Liver (tissue), 9 donors: ENCODE results near the gene PDZRN4. TPM values are rescaled to one million over a fixed set of nuclear protein-coding genes. Genes with fewer than 3 reads are reported as not detected.

ENCODE experiments used
- DNase-seq: peaks from one replicate; pipeline ENCODE4 v3.0.0-alpha.2; 2017; ENCODE audit warnings: low spot score
- H3K27ac ChIP-seq, 2 donors: one replicate each; pipeline ENCODE4 v1.7.0; 2013; ENCODE audit warnings: inconsistent platforms in 2 of 2, low read length in 2 of 2, control low read depth in 1 of 2, low read depth in 1 of 2, mild to moderate bottlenecking in 1 of 2
- H3K27me3 ChIP-seq, 4 donors: one replicate each; pipeline versions ENCODE4 v1.6.1 to v1.7.0; 2013; ENCODE audit warnings: low read length in 3 of 4, inconsistent platforms in 1 of 4, mild to moderate bottlenecking in 1 of 4, moderate library complexity in 1 of 4; ENCODE audit not compliant: control insufficient read depth in 4 of 4, insufficient read depth in 4 of 4
- H3K36me3 ChIP-seq, 4 donors: one replicate each; pipeline versions ENCODE4 v1.6.1 to v1.7.0; 2013; ENCODE audit warnings: low read length in 3 of 4, mild to moderate bottlenecking in 3 of 4, low read depth in 1 of 4, moderate library complexity in 1 of 4; ENCODE audit not compliant: control insufficient read depth in 4 of 4, insufficient read depth in 3 of 4
- H3K4me1 ChIP-seq, 4 donors: one replicate each; pipeline versions ENCODE4 v1.6.1 to v1.7.0; 2013; ENCODE audit warnings: low read length in 3 of 4, mild to moderate bottlenecking in 3 of 4, moderate library complexity in 1 of 4; ENCODE audit not compliant: control insufficient read depth in 4 of 4, insufficient read depth in 4 of 4
- H3K4me3 ChIP-seq, 3 donors: one replicate each; pipeline versions ENCODE4 v1.6.1 to v1.7.0; 2013; ENCODE audit warnings: low read length in 3 of 3, control low read depth in 1 of 3, low read depth in 1 of 3, mild to moderate bottlenecking in 1 of 3
- H3K9ac ChIP-seq, 2 donors: one replicate each; pipeline ENCODE4 v1.7.0; 2013; ENCODE audit warnings: low read length in 2 of 2, mild to moderate bottlenecking in 2 of 2, moderate library complexity in 2 of 2, control low read depth in 1 of 2, low read depth in 1 of 2
- H3K9me3 ChIP-seq, 4 donors: one replicate each; pipeline versions ENCODE4 v1.6.1 to v1.7.0; 2013; ENCODE audit warnings: low read length in 3 of 4; ENCODE audit not compliant: control insufficient read depth in 4 of 4
- EGR1 ChIP-seq, 2 donors: IDR thresholded peaks; 2 replicates each; pipeline ENCODE4 v1.6.1; 2016 to 2018; ENCODE audit warnings: antibody characterized with exemption in 2 of 2, low read depth in 2 of 2
- FOXA2 ChIP-seq: IDR thresholded peaks from 2 replicates; pipeline ENCODE4 v1.6.1; 2016; ENCODE audit warnings: antibody characterized with exemption
- GABPA ChIP-seq, 2 donors: IDR thresholded peaks in 1 of 2; conservative IDR thresholded peaks in 1 of 2; 2 replicates each; pipeline ENCODE4 v1.6.1; 2016; ENCODE audit warnings: antibody characterized with exemption in 2 of 2, mild to moderate bottlenecking in 1 of 2, moderate library complexity in 1 of 2
- HNF4G ChIP-seq: IDR thresholded peaks from 2 replicates; pipeline ENCODE4 v1.6.1; 2016; ENCODE audit warnings: antibody characterized with exemption
- JUND ChIP-seq, 2 donors: IDR thresholded peaks; 2 replicates each; pipeline ENCODE4 v1.6.1; 2016; ENCODE audit warnings: antibody characterized with exemption in 2 of 2
- NR2F2 ChIP-seq: IDR thresholded peaks from 2 replicates; pipeline ENCODE4 v1.6.1; 2016; ENCODE audit warnings: antibody characterized with exemption
- RAD21 ChIP-seq, 2 donors: IDR thresholded peaks; 2 replicates each; pipeline ENCODE4 v1.6.1; 2016; ENCODE audit warnings: antibody characterized with exemption in 2 of 2, mild to moderate bottlenecking in 2 of 2
- RXRA ChIP-seq, 2 donors: IDR thresholded peaks; 2 replicates each; pipeline ENCODE4 v1.6.1; 2017 to 2018; ENCODE audit warnings: antibody characterized with exemption in 2 of 2, mild to moderate bottlenecking in 1 of 2
- SP1 ChIP-seq: IDR thresholded peaks from 2 replicates; pipeline ENCODE4 v1.6.1; 2018; ENCODE audit warnings: antibody characterized with exemption, mild to moderate bottlenecking
- TAF1 ChIP-seq: conservative IDR thresholded peaks from 2 replicates; pipeline ENCODE4 v1.6.1; 2016; ENCODE audit warnings: antibody characterized with exemption, mild to moderate bottlenecking
- YY1 ChIP-seq: IDR thresholded peaks from 2 replicates; pipeline ENCODE4 v1.6.1; 2016; ENCODE audit warnings: antibody characterized with exemption, mild to moderate bottlenecking
- WGBS: extraction: QIAGEN DNeasy Blood & Tissue Kit; methylation state at CpG from one replicate; pipeline ENCODE4 v1.1.7; 2013; 5-methylcytosine and 5-hydroxymethylcytosine counted together
- polyA plus RNA-seq, 2 donors: library from polyadenylated mRNA; stranded (reverse) in 1 of 2; unstranded in 1 of 2; fragments of 200-250 nt in 1 of 2; fragments of >200 nt in 1 of 2; fragmentation: Nextera tagmentation in 1 of 2; extraction: Ambion mirVana in 1 of 2; gene quantifications; one replicate each; pipeline versions ENCODE4 v1.2.1 to v1.2.3, GENCODE V29; 2013 to 2015
- total RNA-seq, 2 donors: library from RNA; depleted of rRNA; stranded (reverse); fragments of >200 nt; gene quantifications; one replicate each; pipeline ENCODE4 v1.2.3, GENCODE V29; 2014
- TF ChIP-seq, protein P1 (sequence below): IDR thresholded peaks from 2 replicates; pipeline ENCODE4 v1.6.1; 2016; ENCODE audit warnings: antibody characterized with exemption
- TF ChIP-seq, protein P2 (sequence below): IDR thresholded peaks from 2 replicates; pipeline ENCODE4 v1.6.1; 2016; ENCODE audit warnings: antibody characterized with exemption
- TF ChIP-seq, protein P3 (sequence below): fragments of 150-350 bp; IDR thresholded peaks from 2 replicates; pipeline ENCODE4 v1.5.1; 2017; ENCODE audit warnings: improper control_type of control experiment, low read depth, low read length; ENCODE audit not compliant: missing input control
- TF ChIP-seq, protein P4 (sequence below): IDR thresholded peaks from 2 replicates; pipeline ENCODE4 v1.6.1; 2016; ENCODE audit warnings: antibody characterized with exemption, mild to moderate bottlenecking
- donor health status: healthy.
- donor health status: healthy.
- donor health status: healthy.
- donor health status: healthy.
- donor health status: healthy.

The PDZRN4 gene
- total and polyA plus RNA-seq, 4 donors: 0.11 to 1.1 (median 0.24) TPM

DNA sequence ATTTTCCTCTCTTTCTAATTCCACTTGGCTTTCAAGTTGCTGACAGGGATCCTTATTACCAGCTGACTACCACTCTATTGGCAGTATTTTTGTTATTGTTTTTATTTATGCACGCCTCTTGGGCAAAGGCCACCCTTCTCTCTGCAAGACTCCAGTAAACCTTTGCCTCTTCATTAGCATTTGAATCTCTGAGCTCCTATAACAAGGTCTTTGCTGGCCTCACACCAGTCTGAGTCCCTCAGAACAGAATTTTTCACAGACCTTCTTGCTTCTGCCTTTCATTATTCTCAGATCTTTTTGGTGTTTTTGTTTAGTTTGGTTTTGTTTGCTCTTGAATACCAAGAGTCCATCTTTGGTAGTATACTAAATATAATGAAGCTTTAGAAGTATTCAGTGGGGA lies 145.9 kb downstream of the PDZRN4 start:
- no peak for DNase-seq
- Histone ChIP-seq H3K9ac (no peak overlapping the region), H3K27me3 (peaks cover 0 to 2% (median 0%) of the 10 kb centered on the region in 4 donors), H3K4me1 (no peaks in the 10 kb centered on the region), H3K27ac (no peak overlapping the region), H3K36me3 (no peaks in the 10 kb centered on the region), H3K4me3 (no peak overlapping the region), H3K9me3 (no peaks in the 10 kb centered on the region)
- TF ChIP-seq NR2F2: no peak
- TF ChIP-seq, protein P1, sequence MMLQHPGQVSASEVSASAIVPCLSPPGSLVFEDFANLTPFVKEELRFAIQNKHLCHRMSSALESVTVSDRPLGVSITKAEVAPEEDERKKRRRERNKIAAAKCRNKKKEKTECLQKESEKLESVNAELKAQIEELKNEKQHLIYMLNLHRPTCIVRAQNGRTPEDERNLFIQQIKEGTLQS: no peak
- TF ChIP-seq HNF4G: no peak
- no peak for TF ChIP-seq RAD21 (IDR thresholded peaks at IDR 0.05)
- no peak for TF ChIP-seq RXRA (IDR thresholded peaks at IDR 0.05)
- TF ChIP-seq YY1: no peak
- TF ChIP-seq GABPA (IDR thresholded peaks at IDR 0.05 in 1 of 2, conservative IDR thresholded peaks at IDR 0.05 in 1 of 2): no peak
- 74% methylated on average over 1 of the region's 1 CpG for WGBS

- TF ChIP-seq, protein P2, sequence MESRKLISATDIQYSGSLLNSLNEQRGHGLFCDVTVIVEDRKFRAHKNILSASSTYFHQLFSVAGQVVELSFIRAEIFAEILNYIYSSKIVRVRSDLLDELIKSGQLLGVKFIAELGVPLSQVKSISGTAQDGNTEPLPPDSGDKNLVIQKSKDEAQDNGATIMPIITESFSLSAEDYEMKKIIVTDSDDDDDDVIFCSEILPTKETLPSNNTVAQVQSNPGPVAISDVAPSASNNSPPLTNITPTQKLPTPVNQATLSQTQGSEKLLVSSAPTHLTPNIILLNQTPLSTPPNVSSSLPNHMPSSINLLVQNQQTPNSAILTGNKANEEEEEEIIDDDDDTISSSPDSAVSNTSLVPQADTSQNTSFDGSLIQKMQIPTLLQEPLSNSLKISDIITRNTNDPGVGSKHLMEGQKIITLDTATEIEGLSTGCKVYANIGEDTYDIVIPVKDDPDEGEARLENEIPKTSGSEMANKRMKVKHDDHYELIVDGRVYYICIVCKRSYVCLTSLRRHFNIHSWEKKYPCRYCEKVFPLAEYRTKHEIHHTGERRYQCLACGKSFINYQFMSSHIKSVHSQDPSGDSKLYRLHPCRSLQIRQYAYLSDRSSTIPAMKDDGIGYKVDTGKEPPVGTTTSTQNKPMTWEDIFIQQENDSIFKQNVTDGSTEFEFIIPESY: no peak
- TF ChIP-seq EGR1 (IDR thresholded peaks at IDR 0.05; ENCODE audit: low read depth in 2 of 2) (no peak), JUND (IDR thresholded peaks at IDR 0.05) (no peak), RXRA (IDR thresholded peaks at IDR 0.05) (no peak)
- TF ChIP-seq, protein P1: no peak
- TF ChIP-seq, protein P3, sequence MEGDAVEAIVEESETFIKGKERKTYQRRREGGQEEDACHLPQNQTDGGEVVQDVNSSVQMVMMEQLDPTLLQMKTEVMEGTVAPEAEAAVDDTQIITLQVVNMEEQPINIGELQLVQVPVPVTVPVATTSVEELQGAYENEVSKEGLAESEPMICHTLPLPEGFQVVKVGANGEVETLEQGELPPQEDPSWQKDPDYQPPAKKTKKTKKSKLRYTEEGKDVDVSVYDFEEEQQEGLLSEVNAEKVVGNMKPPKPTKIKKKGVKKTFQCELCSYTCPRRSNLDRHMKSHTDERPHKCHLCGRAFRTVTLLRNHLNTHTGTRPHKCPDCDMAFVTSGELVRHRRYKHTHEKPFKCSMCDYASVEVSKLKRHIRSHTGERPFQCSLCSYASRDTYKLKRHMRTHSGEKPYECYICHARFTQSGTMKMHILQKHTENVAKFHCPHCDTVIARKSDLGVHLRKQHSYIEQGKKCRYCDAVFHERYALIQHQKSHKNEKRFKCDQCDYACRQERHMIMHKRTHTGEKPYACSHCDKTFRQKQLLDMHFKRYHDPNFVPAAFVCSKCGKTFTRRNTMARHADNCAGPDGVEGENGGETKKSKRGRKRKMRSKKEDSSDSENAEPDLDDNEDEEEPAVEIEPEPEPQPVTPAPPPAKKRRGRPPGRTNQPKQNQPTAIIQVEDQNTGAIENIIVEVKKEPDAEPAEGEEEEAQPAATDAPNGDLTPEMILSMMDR: no peak
- H3K4me3 ChIP-seq: no peak overlapping the region
- no peak for DNase-seq
- 47% methylated on average over 1 of the region's 1 CpG for WGBS
- H3K36me3 ChIP-seq: no peaks in the 10 kb centered on the region
- H3K27me3 ChIP-seq: peaks cover 0 to 2% (median 0%) of the 10 kb centered on the region in 4 donors
- no peaks in the 10 kb centered on the region for H3K9me3 ChIP-seq
- H3K4me1 ChIP-seq: no peaks in the 10 kb centered on the region
- no peak overlapping the region for H3K27ac ChIP-seq
- no peak overlapping the region for H3K9ac ChIP-seq
These were observed 146.3 kb downstream of the PDZRN4 start for GRCh38 chr12:41334390-41334789.

GRCh38 chr12:41336041-41336549 lies 148.0 kb downstream of the PDZRN4 start:
- WGBS: 61% methylated on average over 3 of the region's 3 CpGs
- no peaks in the 10 kb centered on the region for H3K36me3 ChIP-seq
- TF ChIP-seq EGR1 (IDR thresholded peaks at IDR 0.05; ENCODE audit: low read depth in 2 of 2): no peak
- TF ChIP-seq FOXA2: no peak
- no peak for TF ChIP-seq SP1
- no peak for TF ChIP-seq TAF1
- TF ChIP-seq, protein P4, sequence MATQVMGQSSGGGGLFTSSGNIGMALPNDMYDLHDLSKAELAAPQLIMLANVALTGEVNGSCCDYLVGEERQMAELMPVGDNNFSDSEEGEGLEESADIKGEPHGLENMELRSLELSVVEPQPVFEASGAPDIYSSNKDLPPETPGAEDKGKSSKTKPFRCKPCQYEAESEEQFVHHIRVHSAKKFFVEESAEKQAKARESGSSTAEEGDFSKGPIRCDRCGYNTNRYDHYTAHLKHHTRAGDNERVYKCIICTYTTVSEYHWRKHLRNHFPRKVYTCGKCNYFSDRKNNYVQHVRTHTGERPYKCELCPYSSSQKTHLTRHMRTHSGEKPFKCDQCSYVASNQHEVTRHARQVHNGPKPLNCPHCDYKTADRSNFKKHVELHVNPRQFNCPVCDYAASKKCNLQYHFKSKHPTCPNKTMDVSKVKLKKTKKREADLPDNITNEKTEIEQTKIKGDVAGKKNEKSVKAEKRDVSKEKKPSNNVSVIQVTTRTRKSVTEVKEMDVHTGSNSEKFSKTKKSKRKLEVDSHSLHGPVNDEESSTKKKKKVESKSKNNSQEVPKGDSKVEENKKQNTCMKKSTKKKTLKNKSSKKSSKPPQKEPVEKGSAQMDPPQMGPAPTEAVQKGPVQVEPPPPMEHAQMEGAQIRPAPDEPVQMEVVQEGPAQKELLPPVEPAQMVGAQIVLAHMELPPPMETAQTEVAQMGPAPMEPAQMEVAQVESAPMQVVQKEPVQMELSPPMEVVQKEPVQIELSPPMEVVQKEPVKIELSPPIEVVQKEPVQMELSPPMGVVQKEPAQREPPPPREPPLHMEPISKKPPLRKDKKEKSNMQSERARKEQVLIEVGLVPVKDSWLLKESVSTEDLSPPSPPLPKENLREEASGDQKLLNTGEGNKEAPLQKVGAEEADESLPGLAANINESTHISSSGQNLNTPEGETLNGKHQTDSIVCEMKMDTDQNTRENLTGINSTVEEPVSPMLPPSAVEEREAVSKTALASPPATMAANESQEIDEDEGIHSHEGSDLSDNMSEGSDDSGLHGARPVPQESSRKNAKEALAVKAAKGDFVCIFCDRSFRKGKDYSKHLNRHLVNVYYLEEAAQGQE: no peak
- H3K9me3 ChIP-seq: no peaks in the 10 kb centered on the region
- H3K4me1 ChIP-seq: no peaks in the 10 kb centered on the region
- H3K9ac ChIP-seq: no peak overlapping the region
- no peak for DNase-seq
- H3K27ac ChIP-seq: no peak overlapping the region
- no peak overlapping the region for H3K4me3 ChIP-seq
- H3K27me3 ChIP-seq: peaks cover 0 to 2% (median 0%) of the 10 kb centered on the region in 4 donors
